ENCODE results near the gene FAM20A.

FAM20A gene

GRCh38 chr17:68489919-68490318, 111.2 kb downstream of the FAM20A start:
- DNase-seq, result no peak

Measured in stimulated activated CD4-positive, alpha-beta T cell treated with anti-CD3 and anti-CD28 coated beads, Interleukin-4, amount 100 ng/mL, for 4 hours (primary cell).